ENCODE measurements around the gene PIGW.

The PIGW gene

DNA sequence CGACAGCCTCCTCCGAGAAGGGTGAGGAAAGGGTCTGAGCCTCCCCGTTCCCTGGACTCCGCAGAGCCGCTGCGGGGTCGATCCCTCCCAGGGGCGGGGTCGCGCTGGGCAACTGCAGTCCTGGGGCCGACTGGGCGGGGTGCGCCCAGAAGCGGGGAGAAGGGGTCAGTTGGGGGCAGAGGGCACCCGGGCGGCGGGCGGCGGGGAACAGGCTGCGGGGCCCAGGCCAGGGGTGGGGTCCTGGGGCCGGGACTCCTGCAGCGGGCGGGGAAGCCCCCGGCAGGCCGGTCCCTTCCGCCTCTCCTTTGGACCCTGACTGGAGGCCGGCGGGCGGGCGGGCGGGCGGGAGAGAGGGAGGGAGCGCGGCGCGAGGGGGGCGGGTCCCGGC is 10.3 kb downstream of the PIGW start:
- intact Hi-C loops (cut with micrococcal nuclease): loop anchor here (5.0 kb wide), 1 partner anchor 47 kb away; the partner anchor contains the start of gene DHRS11
- H3K27me3 Mint-ChIP-seq: no peaks in the 10 kb centered on the region
- peak overlapping the region; percentile 99 for H3K27ac Mint-ChIP-seq
- H3K9me3 Mint-ChIP-seq: no peaks in the 10 kb centered on the region
- H3K4me3 Mint-ChIP-seq: peak overlapping the region; percentile 98
- peaks cover 54% of the 10 kb centered on the region for H3K36me3 Mint-ChIP-seq (ENCODE audit: low read depth)
- peaks cover 19% of the 10 kb centered on the region for H3K4me1 Mint-ChIP-seq (ENCODE audit: low read depth)

DNA sequence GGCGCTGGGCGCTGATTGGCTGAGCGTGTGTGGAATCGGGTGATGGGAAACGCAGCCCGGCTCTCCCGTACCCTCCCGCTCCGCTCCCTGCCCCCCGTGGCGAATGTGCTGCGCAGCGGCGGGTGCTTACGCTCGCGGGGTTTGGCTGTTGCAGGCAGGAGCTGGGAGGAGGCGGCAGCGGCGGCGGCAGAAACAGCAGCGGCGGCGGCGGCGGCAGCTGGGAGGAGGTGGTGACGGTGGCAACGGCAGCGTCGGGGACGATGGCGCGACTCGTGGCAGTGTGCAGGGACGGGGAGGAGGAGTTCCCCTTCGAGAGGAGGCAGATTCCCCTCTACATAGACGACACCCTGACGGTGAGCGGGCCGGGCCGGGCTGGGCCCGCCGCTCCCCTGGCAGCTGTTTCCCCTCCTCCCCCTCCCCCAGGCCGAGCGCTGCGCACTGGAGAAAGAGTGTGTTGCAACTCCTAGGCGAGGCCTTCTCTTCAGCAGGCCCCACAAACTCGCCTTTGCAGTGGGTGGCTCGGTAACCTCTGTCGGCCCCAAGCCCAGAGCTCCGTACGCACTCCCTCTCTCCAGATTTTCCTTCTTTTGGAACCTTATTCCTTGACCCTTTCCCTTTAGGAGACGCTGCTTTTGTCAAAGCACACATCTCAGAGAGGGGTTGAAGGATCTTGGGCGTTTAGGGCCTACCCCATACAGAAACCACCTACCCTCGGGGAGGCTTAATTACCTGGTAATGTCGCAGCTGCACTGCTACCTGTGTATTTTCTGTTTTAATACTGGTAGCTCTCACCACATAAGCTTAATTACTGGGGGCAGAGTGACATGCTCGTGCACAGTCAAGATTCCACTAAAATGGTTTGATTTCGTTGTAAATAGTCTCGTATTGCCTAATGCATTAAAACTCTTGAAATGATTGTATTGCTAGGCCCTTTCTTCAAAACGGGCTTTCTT is 11.0 kb downstream of the PIGW start:
- Mint-ChIP-seq H3K4me3 (peak overlapping the region; percentile 98), H3K9me3 (no peaks in the 10 kb centered on the region), H3K27ac (peak overlapping the region; percentile 99), H3K36me3 (ENCODE audit: low read depth) (peaks cover 51% of the 10 kb centered on the region), H3K27me3 (no peaks in the 10 kb centered on the region), H3K4me1 (ENCODE audit: low read depth) (peaks cover 26% of the 10 kb centered on the region)
- intact Hi-C loops (cut with micrococcal nuclease): loop anchor here (5.0 kb wide), 1 partner anchor 47 kb away; the partner anchor contains the start of gene DHRS11

DNA sequence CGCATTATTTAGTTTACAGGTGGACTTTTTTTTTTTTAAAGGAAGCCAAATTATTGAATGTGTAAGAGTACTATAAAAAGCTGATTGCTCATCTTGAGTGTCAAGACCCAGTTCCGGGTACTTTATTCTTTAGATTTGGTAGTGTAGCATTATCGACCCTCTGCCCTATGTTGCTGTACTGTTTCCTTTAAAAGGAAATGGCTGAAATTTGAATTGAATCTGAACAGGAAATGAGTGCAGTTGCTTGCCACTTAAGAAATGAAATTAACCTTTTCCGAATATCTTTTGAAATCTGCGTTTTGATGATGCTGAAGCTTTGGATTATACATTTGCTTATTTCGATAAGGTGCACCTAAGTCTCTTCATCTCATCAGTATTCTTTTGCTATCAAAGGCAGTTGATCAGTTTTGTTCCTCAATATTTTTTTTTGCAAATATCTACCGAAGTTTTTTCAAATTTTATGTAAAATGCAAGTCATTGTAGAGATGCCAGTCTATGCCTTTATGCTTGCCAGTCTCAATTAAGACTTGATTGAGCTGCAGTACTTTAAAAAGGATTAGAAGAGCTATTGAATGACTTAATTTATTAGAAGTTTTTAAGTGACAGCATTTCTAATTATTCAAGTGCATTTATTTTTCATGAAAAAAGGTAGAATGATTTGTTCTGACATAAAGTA is 11.8 kb downstream of the PIGW start:
- no peaks in the 10 kb centered on the region for H3K9me3 Mint-ChIP-seq
- H3K4me1 Mint-ChIP-seq (ENCODE audit: low read depth): peaks cover 29% of the 10 kb centered on the region
- intact Hi-C loops (cut with micrococcal nuclease): loop anchor here (5.0 kb wide), 1 partner anchor 46 kb away; the partner anchor contains the start of gene DHRS11
- peak overlapping the region; percentile 98 for H3K4me3 Mint-ChIP-seq
- no peaks in the 10 kb centered on the region for H3K27me3 Mint-ChIP-seq
- peak overlapping the region; percentile 99 for H3K27ac Mint-ChIP-seq
- peaks cover 49% of the 10 kb centered on the region for H3K36me3 Mint-ChIP-seq (ENCODE audit: low read depth)

DNA sequence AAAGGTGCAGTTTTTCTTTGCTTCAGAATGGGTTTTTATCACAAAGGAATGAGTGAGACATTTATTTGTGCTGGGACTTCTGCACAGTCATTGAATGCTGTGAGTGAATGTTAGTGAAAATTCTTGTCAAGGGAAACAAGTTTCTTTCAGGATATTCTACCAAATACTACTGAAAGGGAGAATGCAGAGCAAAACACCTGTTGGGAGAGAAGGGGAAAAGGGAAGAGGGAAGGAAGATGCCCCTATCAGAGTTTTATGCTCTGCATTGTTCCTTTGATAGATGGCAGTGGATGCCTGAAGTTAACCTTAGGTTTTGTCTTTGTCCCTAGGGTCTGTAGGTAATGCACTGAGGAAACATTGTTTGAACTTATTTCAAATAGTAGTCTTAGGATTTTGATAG is 13.0 kb downstream of the PIGW start:
- Mint-ChIP-seq H3K4me1 (ENCODE audit: low read depth) (peaks cover 29% of the 10 kb centered on the region), H3K27ac (no peak overlapping the region), H3K36me3 (ENCODE audit: low read depth) (peaks cover 54% of the 10 kb centered on the region), H3K9me3 (no peaks in the 10 kb centered on the region), H3K27me3 (no peaks in the 10 kb centered on the region), H3K4me3 (peak overlapping the region; percentile 17)
- intact Hi-C loops (cut with micrococcal nuclease): loop anchor here (5.0 kb wide), 1 partner anchor 45 kb away; the partner anchor contains the start of gene DHRS11

DNA sequence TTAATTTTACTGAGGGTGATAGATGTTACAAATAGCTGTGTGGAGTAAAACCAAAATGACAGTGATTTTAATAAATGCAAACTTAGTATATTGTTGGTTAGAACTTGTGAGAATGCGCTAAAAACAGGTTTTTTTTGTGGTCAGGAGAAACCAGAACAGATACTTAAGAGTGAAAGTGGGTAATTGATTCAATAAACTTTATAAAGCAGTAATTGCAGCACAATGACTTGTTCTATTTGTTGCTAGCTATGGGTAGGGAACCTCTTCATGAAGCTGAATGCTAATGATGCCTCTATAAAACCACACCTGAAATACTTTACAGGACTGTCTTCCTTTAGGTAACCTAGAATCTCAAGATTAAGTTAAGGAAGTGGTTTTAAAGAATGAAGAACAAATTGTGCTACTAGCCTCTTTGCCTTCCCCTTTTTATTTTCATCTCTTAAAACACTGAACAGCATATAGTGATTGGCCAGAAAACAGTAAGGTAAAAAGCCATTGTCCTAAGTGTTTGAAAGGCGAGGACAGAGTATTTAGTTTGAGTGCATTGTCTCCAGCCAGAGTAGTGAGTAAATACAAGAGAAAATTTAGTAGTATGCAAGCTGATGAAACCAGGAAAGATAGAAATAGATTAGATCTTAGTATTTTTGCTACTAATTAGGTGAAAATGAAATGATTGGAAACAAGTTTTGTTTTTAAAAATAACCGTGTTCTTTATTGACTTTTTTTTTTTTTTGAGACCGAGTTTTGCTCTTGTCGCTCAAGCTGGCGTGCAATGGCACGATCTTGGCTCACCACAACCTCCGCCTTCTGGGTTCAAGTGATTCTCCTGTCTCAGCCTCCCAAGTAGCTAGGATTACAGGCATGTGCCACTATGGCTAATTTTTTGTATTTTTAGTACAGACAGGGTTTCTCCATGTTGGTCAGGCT is 16.0 kb downstream of the PIGW start:
- H3K4me1 Mint-ChIP-seq (ENCODE audit: low read depth): peaks cover 29% of the 10 kb centered on the region
- no peak overlapping the region for H3K27ac Mint-ChIP-seq
- H3K27me3 Mint-ChIP-seq: no peaks in the 10 kb centered on the region
- peaks cover 55% of the 10 kb centered on the region for H3K36me3 Mint-ChIP-seq (ENCODE audit: low read depth)
- no peak overlapping the region for H3K4me3 Mint-ChIP-seq
- intact Hi-C loops (cut with micrococcal nuclease): no loop called here
- H3K9me3 Mint-ChIP-seq: no peaks in the 10 kb centered on the region

DNA sequence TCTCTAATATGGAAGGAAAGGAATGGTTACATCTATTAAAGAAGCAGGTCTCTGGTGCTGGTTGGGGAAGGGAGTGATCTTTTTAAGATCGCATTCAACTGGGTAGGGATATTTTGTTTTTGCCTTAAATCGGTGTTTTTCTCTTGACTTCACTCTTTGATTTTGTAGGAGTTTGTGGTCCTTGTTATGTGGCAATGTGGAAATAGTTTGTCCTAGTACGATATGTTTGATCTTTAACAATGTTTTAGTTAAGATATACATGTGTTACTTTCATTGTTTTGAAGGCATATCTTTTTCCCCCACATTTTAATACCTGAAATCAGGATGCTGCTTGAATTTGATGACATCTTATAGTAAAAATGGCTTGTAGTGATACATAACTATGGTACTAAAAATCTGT is 18.7 kb downstream of the PIGW start:
- no peaks in the 10 kb centered on the region for H3K27me3 Mint-ChIP-seq
- intact Hi-C loops (cut with micrococcal nuclease): no loop called here
- no peaks in the 10 kb centered on the region for H3K9me3 Mint-ChIP-seq
- peaks cover 19% of the 10 kb centered on the region for H3K4me1 Mint-ChIP-seq (ENCODE audit: low read depth)
- peaks cover 66% of the 10 kb centered on the region for H3K36me3 Mint-ChIP-seq (ENCODE audit: low read depth)
- H3K4me3 Mint-ChIP-seq: no peak overlapping the region
- no peak overlapping the region for H3K27ac Mint-ChIP-seq

DNA sequence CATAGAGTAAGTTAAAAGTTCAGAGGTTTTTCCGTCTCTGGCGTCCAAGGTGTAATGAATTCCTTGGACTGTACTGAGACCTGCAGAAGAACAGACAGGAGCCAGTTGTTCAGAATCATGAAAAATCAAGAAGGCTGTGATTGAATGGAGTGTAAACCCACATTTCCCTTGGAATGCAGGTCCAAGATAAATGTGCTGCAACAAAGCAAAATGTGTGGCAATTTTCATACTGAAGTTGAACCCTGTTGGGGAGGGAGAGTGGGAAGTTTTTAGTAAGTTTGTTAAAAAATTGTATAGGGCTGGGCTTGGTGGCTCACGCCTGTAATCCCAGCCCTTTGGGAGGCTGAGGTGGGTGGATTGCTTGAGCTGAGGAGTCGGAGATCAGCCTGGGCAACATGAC is 31.3 kb downstream of the PIGW start:
- Mint-ChIP-seq H3K36me3 (ENCODE audit: low read depth) (peaks cover 97% of the 10 kb centered on the region), H3K4me3 (no peak overlapping the region), H3K4me1 (ENCODE audit: low read depth) (peaks cover 4% of the 10 kb centered on the region), H3K27me3 (no peaks in the 10 kb centered on the region), H3K9me3 (no peaks in the 10 kb centered on the region), H3K27ac (no peak overlapping the region)
- intact Hi-C loops (cut with micrococcal nuclease): no loop called here

DNA sequence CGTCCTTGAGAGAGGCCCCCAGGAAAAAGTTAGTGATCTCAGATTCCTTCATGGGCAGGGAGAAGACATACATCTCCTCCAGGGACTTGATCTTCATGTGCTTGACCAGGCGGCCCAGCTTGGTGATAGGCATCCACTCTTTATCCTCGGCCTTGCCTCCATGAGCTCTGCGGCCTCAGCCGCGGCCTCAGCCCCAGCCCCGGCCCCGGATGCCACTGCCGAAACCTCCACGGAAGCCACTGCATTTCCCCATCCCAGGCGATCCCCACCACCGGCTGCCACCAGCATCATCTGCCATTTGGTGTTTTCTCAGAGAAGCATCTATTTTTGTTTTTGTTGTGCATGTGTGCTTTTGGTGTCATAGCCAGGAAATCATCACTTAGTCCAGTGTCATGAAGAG is 40.2 kb downstream of the PIGW start:
- H3K27me3 Mint-ChIP-seq: no peaks in the 10 kb centered on the region
- H3K4me3 Mint-ChIP-seq: no peak overlapping the region
- H3K36me3 Mint-ChIP-seq (ENCODE audit: low read depth): peaks cover 93% of the 10 kb centered on the region
- no peaks in the 10 kb centered on the region for H3K9me3 Mint-ChIP-seq
- no peak overlapping the region for H3K27ac Mint-ChIP-seq
- H3K4me1 Mint-ChIP-seq (ENCODE audit: low read depth): no peaks in the 10 kb centered on the region
- intact Hi-C loops (cut with micrococcal nuclease): no loop called here

DNA sequence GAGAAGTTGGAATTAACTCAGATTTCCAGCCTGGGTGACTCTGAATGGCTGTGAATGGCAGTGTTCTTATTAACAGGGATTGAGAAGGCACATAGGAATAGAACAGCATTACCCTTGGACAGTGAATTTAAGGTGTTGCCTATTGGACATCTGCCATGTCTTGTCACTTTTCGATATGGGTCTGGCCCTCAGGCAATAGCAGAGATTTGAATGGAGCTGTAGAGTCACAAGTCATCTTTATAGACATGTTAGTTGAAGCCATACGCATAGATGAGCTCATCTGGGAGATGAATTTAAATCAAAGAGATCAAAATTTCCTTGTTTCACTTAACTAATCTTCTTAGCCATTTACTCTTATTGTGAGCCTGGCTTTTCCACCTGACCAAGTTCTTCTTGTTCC is 42.0 kb downstream of the PIGW start:
- no peaks in the 10 kb centered on the region for H3K27me3 Mint-ChIP-seq
- intact Hi-C loops (cut with micrococcal nuclease): no loop called here

DNA sequence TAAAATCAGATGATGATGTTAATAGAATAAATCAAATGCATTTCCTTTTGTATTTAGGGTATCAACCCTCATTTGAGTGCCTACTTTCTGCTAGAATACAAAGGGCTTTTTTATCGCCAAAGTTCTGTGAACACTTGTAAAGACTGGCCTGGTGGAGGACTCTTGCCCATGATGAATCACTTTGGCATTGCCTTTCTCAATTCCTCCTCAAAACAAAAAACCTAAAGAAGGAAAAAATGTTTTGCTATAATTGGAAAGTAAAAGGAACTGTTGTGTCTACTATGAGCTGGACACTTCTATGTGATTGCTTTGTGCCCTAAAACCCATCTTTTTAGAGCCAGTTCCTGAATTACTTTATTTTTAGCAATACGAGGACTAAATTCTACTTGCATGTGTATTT is 43.9 kb downstream of the PIGW start:
- intact Hi-C loops (cut with micrococcal nuclease): no loop called here
- Mint-ChIP-seq H3K27ac (no peak overlapping the region), H3K9me3 (no peaks in the 10 kb centered on the region), H3K4me1 (ENCODE audit: low read depth) (no peaks in the 10 kb centered on the region), H3K36me3 (ENCODE audit: low read depth) (peaks cover 90% of the 10 kb centered on the region), H3K4me3 (no peak overlapping the region), H3K27me3 (no peaks in the 10 kb centered on the region)

More for the DNA sequence above, 42.0 kb downstream of the PIGW start:
- Mint-ChIP-seq H3K27ac (no peak overlapping the region), H3K4me1 (ENCODE audit: low read depth) (no peaks in the 10 kb centered on the region), H3K9me3 (no peaks in the 10 kb centered on the region), H3K4me3 (no peak overlapping the region), H3K36me3 (ENCODE audit: low read depth) (peaks cover 93% of the 10 kb centered on the region)

DNA sequence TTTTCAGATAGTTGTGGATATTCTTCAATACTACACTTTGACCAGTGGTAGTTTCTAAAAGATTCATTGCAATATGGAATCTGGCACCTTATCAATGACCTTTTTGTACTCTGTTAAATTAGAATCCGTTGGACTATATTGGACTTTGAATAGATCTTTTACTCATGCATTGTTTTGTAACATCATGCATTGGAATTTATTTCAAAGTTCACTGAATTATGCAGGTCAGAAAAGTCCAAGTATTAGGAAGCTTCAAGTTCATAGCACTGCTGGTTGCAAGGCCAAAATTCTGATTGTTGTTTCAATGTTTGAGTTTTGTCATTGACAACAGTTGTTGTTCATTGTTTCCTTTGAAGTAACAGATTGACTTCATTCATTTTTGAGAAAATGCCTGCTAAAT is 49.0 kb downstream of the PIGW start:
- Mint-ChIP-seq H3K36me3 (ENCODE audit: low read depth) (peaks cover 95% of the 10 kb centered on the region), H3K4me1 (ENCODE audit: low read depth) (no peaks in the 10 kb centered on the region), H3K27me3 (no peaks in the 10 kb centered on the region), H3K4me3 (no peak overlapping the region), H3K27ac (no peak overlapping the region), H3K9me3 (no peaks in the 10 kb centered on the region)
- intact Hi-C loops (cut with micrococcal nuclease): no loop called here

DNA sequence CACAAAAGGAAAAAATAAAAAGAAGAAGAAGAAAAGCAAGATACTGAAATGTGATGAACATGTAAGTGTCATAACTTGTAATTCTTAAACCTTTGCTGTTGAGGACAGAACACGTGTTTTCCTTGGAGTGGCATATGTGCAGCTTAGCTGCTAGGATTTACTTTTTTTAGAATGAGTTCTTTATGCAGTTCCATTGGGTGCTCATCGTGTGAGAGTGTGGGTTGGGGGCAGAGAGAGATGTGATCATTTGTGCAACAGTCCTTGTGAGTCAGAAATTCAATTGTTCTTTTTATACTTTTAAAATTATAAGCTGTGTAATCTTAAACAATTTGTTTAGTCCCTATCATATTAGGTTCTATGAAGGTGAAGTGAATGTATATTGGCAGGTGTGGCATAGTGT is 51.4 kb downstream of the PIGW start:
- peaks cover 2% of the 10 kb centered on the region for H3K4me1 Mint-ChIP-seq (ENCODE audit: low read depth)
- H3K27ac Mint-ChIP-seq: no peak overlapping the region
- peaks cover 81% of the 10 kb centered on the region for H3K36me3 Mint-ChIP-seq (ENCODE audit: low read depth)
- no peak overlapping the region for H3K4me3 Mint-ChIP-seq
- intact Hi-C loops (cut with micrococcal nuclease): no loop called here
- H3K9me3 Mint-ChIP-seq: no peaks in the 10 kb centered on the region
- H3K27me3 Mint-ChIP-seq: no peaks in the 10 kb centered on the region

Measured in dendritic cell treated with granulocyte-macrophage colony-stimulating factor and Interleukin-4, amounts not matched to agents 40 ng/mL and 50 ng/mL, for 4 days (primary cell).